Measurements from ENCODE around the gene IFITM10. TPM values are rescaled to one million over a fixed set of nuclear protein-coding genes. Genes with fewer than 3 reads are reported as not detected.
"Not testable (repeated sequence)": the region's sequence is repeated elsewhere in the genome, so short reads cannot be mapped to it uniquely, and the experiment has no call there.

IFITM10 gene
- total and polyA plus RNA-seq, 9 of the 15 experiments (the other 6 are each of a cell fraction or from before 2014, with no cell fraction given): 0.08 to 0.13 (median 0.09) TPM; not detected in 6

- TF ChIP-seq ATF3 (IDR thresholded peaks at IDR 0.05) (peak; percentile 42; the same call in 1 of the 2 replicates), ARID1B (IDR thresholded peaks at IDR 0.05) (peak; percentile 27; the same call in 1 of the 2 replicates), JUND (IDR thresholded peaks at IDR 0.05; ENCODE audit: borderline replicate concordance, low read depth, low read length) (peak; percentile 69), JUND (tag; IDR thresholded peaks at IDR 0.05; ENCODE audit: borderline replicate concordance, low read depth, low read length) (peak; percentile 26; the same call in 1 of the 3 replicates), DACH1 (IDR thresholded peaks at IDR 0.05; ENCODE audit: partially characterized antibody) (peak; percentile 52), MNT (conservative IDR thresholded peaks at IDR 0.05) (0 out of 4 replicates have a peak, but pooled peaks of 1 of the 2 experiments have one; percentile 18), MYNN (IDR thresholded peaks at IDR 0.05) (peak; percentile 39; the same call in 1 of the 2 replicates), C11orf30 (IDR thresholded peaks at IDR 0.05; ENCODE audit: low read depth) (peak; percentile 20; the same call in 1 of the 2 replicates), FOSL1 (tag; conservative IDR thresholded peaks at IDR 0.05) (peak; percentile 46; the same call in 1 of the 2 replicates), JUN (IDR thresholded peaks at IDR 0.05; ENCODE audit: borderline replicate concordance, low read depth, low read length) (0 out of 2 replicates have a peak, but pooled peaks have one; percentile 18), NFIC (IDR thresholded peaks at IDR 0.05) (peak; percentile 63), SMARCA4 (IDR thresholded peaks at IDR 0.05) (0 out of 2 replicates have a peak, but pooled peaks have one; percentile 27), RCOR1 (IDR thresholded peaks at IDR 0.05; ENCODE audit: borderline replicate concordance in 1 of 2, low read depth in 2 of 2, low read length in 2 of 2) (peak in 1 of 2 experiments; percentile 6; a peak in 1 of 4 replicates), TFAP4 (CRISPR knock-in tag; IDR thresholded peaks at IDR 0.05; ENCODE audit: borderline replicate concordance) (peak; percentile 86)
- TF ChIP-seq ATF3 (CRISPR knock-in tag; conservative IDR thresholded peaks at IDR 0.05); MYNN (CRISPR knock-in tag; IDR thresholded peaks at IDR 0.05); JUN (CRISPR knock-in tag; IDR thresholded peaks at IDR 0.05; ENCODE audit: borderline replicate concordance): not testable (repeated sequence)
These were observed 19.0 kb upstream of the IFITM10 start (continued) for GRCh38 chr11:1769304-1769936.

Data from K562 (cell line).